Left ventricle myocardium inferior (tissue), 1 donor: ENCODE measurements around the gene GOSR2. TPM values are rescaled to one million over a fixed set of nuclear protein-coding genes. Genes with fewer than 3 reads are reported as not detected.

ENCODE experiments used
- DNase-seq: peaks from one replicate; pipeline ENCODE4 v3.0.0-alpha.2; 2020
- H3K27ac ChIP-seq: fragments of 200-600 bp; replicated peaks from 2 replicates; pipeline ENCODE4 v1.8.0; 2021
- H3K27me3 ChIP-seq: fragments of 200-600 bp; 2 replicates; pipeline ENCODE4 v1.8.0; 2021; ENCODE audit warnings: low read depth
- H3K36me3 ChIP-seq: fragments of 200-600 bp; 2 replicates; pipeline ENCODE4 v1.8.0; 2021
- H3K4me1 ChIP-seq: fragments of 200-600 bp; 2 replicates; pipeline ENCODE4 v1.8.0; 2021
- H3K4me3 ChIP-seq: fragments of 200-600 bp; 2 replicates; pipeline ENCODE4 v1.8.0; 2021; ENCODE audit warnings: mild to moderate bottlenecking, moderate library complexity
- H3K9me3 ChIP-seq: fragments of 200-600 bp; replicated peaks from 2 replicates; pipeline ENCODE4 v1.8.0; 2021
- intact Hi-C: fragments of 100-400 bp; cut with micrococcal nuclease; formaldehyde crosslinking; loops from one replicate; pipeline ENCODE4 v1.11.0; 2022
- total RNA-seq: library from RNA; stranded (reverse); fragmentation: NEBNext Ultra II Directional; extraction: Animal tissue kit (Norgen Biotek cat#: 25700); gene quantifications from one replicate; pipeline ENCODE4 v1.2.1, GENCODE V29; 2021
- TF ChIP-seq, protein P1 (sequence below): fragments of 200-600 bp; IDR thresholded peaks from 2 replicates; pipeline ENCODE4 v1.8.0; 2021; ENCODE audit warnings: antibody characterized with exemption, mild to moderate bottlenecking, borderline replicate concordance
- donor health status: DM: no; HTN: yes; CAD: no; lungs with severe emphysema.

Gene GOSR2
- total RNA-seq, 1 donor from 2014 or later, result 41.9 TPM

DNA sequence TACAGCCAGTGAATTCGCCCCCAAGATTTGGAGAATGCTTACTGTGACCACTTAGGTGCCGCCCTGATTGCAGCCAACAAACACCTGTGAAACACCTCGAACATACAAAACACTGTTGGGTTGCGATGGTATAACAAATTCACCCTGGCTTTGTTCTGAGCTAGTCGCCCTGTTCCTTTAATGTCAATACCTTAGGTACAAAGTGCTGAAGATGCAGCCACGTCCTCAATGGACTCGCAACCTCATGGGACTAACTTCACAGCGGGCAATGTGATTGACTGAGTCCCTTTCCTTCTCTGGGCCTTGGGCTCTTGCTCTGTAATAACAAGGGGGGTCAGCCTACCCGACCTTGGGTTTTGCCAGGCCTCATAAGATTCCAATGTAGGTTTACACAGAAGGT lies 28.9 kb upstream of the GOSR2 start:
- Histone ChIP-seq H3K27ac (no peak overlapping the region), H3K4me3 (no peak overlapping the region), H3K9me3 (no peaks in the 10 kb centered on the region), H3K36me3 (no peaks in the 10 kb centered on the region), H3K4me1 (peaks cover 12% of the 10 kb centered on the region), H3K27me3 (peaks cover 81% of the 10 kb centered on the region)
- intact Hi-C loops, result no loop called here
- TF ChIP-seq, protein P1, sequence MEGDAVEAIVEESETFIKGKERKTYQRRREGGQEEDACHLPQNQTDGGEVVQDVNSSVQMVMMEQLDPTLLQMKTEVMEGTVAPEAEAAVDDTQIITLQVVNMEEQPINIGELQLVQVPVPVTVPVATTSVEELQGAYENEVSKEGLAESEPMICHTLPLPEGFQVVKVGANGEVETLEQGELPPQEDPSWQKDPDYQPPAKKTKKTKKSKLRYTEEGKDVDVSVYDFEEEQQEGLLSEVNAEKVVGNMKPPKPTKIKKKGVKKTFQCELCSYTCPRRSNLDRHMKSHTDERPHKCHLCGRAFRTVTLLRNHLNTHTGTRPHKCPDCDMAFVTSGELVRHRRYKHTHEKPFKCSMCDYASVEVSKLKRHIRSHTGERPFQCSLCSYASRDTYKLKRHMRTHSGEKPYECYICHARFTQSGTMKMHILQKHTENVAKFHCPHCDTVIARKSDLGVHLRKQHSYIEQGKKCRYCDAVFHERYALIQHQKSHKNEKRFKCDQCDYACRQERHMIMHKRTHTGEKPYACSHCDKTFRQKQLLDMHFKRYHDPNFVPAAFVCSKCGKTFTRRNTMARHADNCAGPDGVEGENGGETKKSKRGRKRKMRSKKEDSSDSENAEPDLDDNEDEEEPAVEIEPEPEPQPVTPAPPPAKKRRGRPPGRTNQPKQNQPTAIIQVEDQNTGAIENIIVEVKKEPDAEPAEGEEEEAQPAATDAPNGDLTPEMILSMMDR, result no peak
- DNase-seq, result no peak

GRCh38 chr17:46894476-46895151 lies 28.3 kb upstream of the GOSR2 start:
- intact Hi-C loops, result no loop called here
- TF ChIP-seq, protein P1, result no peak
- Histone ChIP-seq H3K27me3 (peaks cover 75% of the 10 kb centered on the region), H3K4me1 (peaks cover 12% of the 10 kb centered on the region), H3K36me3 (no peaks in the 10 kb centered on the region), H3K9me3 (no peaks in the 10 kb centered on the region), H3K4me3 (no peak overlapping the region), H3K27ac (peak overlapping the region; percentile 30)
- DNase-seq, result no peak

GRCh38 chr17:46895171-46895570 lies 27.8 kb upstream of the GOSR2 start:
- Histone ChIP-seq H3K27me3 (peaks cover 69% of the 10 kb centered on the region), H3K9me3 (no peaks in the 10 kb centered on the region), H3K36me3 (no peaks in the 10 kb centered on the region), H3K27ac (peak overlapping the region; percentile 30), H3K4me1 (peaks cover 12% of the 10 kb centered on the region), H3K4me3 (no peak overlapping the region)
- DNase-seq, result no peak
- TF ChIP-seq, protein P1, result no peak
- intact Hi-C loops, result no loop called here

- DNase-seq, result no peak
- no peaks in the 10 kb centered on the region for H3K9me3 ChIP-seq
- H3K4me3 ChIP-seq, result no peak overlapping the region
- TF ChIP-seq, protein P1, result no peak
- intact Hi-C loops, result no loop called here
- no peak overlapping the region for H3K27ac ChIP-seq
- no peaks in the 10 kb centered on the region for H3K36me3 ChIP-seq
- peaks cover 12% of the 10 kb centered on the region for H3K4me1 ChIP-seq
- H3K27me3 ChIP-seq, result peaks cover 51% of the 10 kb centered on the region
These were observed 26.0 kb upstream of the GOSR2 start for GRCh38 chr17:46896991-46897390.

DNA sequence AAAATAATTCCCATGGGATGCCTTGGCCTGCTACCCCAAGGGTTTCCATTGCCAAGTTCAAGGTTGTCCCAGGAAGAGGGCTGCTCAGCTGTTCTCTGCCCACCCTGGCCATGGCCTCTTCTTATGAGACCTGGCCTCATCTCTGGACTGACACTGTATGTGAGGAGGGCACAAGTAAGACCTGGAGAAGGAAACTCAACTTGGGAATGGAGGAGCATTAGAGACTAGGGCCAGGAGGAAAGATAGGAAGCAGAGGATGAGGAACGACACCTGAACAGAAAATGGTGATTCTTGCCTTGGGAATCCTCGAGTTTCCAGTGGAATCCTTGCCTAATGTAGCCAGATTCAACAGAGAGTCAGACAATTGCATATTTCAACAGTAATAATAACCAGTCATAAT lies 24.6 kb upstream of the GOSR2 start:
- Histone ChIP-seq H3K4me1 (peaks cover 12% of the 10 kb centered on the region), H3K9me3 (no peaks in the 10 kb centered on the region), H3K27ac (no peak overlapping the region), H3K27me3 (peaks cover 37% of the 10 kb centered on the region), H3K36me3 (no peaks in the 10 kb centered on the region), H3K4me3 (no peak overlapping the region)
- TF ChIP-seq, protein P1, result no peak
- intact Hi-C loops, result no loop called here
- no peak for DNase-seq
